ENCODE measurements around the gene TOP2A.

Gene TOP2A, protein sequence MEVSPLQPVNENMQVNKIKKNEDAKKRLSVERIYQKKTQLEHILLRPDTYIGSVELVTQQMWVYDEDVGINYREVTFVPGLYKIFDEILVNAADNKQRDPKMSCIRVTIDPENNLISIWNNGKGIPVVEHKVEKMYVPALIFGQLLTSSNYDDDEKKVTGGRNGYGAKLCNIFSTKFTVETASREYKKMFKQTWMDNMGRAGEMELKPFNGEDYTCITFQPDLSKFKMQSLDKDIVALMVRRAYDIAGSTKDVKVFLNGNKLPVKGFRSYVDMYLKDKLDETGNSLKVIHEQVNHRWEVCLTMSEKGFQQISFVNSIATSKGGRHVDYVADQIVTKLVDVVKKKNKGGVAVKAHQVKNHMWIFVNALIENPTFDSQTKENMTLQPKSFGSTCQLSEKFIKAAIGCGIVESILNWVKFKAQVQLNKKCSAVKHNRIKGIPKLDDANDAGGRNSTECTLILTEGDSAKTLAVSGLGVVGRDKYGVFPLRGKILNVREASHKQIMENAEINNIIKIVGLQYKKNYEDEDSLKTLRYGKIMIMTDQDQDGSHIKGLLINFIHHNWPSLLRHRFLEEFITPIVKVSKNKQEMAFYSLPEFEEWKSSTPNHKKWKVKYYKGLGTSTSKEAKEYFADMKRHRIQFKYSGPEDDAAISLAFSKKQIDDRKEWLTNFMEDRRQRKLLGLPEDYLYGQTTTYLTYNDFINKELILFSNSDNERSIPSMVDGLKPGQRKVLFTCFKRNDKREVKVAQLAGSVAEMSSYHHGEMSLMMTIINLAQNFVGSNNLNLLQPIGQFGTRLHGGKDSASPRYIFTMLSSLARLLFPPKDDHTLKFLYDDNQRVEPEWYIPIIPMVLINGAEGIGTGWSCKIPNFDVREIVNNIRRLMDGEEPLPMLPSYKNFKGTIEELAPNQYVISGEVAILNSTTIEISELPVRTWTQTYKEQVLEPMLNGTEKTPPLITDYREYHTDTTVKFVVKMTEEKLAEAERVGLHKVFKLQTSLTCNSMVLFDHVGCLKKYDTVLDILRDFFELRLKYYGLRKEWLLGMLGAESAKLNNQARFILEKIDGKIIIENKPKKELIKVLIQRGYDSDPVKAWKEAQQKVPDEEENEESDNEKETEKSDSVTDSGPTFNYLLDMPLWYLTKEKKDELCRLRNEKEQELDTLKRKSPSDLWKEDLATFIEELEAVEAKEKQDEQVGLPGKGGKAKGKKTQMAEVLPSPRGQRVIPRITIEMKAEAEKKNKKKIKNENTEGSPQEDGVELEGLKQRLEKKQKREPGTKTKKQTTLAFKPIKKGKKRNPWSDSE (N-terminal part only)

GRCh38 chr17:40417609-40418427 is at the start of gene TOP2A:
Gene TOP2A (minus strand): TSS chr17:40417896. CDS start chr17:40417791, 105 bp downstream.
- peak; percentile 98 for DNase-seq

GRCh38 chr17:40467281-40467867 is 49.7 kb upstream of the TOP2A start:
- DNase-seq: no peak

- DNase-seq: no peak
These were observed 48.7 kb upstream of the TOP2A start for GRCh38 chr17:40466298-40466971.

DNA sequence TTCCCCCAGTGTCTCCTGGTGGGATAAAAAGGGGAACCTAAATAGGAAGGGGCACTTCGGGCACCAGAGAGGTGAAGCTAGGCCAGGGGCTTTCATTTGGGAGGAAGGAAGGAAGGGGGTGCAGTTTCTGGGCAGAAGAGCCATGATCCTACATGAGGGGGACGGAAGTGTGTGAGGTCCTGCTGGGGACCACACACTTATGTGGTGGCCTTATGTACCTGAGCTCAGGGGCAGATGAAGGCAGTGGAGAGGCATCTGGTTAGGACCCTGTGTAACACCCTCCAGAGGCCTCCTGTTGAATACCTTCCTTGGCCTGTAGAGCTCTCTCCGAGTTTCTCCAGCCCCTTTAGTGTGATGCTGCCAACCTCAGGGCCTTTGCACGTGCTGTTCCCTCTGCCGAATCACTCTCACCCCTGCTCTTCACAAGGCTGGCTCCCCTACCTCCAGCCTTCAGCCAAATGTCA is 46.7 kb upstream of the TOP2A start:
- DNase-seq: no peak

DNA sequence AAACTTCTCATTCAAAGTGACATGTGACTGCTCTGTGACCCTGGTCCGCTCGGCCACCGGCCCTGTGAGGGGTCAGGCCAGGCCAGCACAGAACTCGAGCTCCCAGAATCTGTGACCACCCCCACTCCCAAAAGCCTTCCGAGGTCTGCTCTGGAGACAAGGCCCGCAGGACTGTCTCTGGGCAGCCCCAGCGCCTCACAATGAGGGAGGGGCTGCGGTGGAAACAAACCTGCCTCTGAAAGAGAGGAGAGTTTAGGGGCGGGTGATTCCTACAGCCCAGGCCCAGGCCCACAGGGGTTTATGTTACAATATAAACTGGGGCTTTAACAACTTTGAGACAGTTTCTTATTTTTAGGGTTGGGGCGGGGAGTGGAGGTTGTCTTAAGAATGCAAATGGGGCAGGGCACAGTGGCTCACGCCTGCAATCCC is 45.4 kb upstream of the TOP2A start:
- no peak for DNase-seq

GRCh38 chr17:40462343-40463121 is 44.8 kb upstream of the TOP2A start:
- DNase-seq: no peak

DNA sequence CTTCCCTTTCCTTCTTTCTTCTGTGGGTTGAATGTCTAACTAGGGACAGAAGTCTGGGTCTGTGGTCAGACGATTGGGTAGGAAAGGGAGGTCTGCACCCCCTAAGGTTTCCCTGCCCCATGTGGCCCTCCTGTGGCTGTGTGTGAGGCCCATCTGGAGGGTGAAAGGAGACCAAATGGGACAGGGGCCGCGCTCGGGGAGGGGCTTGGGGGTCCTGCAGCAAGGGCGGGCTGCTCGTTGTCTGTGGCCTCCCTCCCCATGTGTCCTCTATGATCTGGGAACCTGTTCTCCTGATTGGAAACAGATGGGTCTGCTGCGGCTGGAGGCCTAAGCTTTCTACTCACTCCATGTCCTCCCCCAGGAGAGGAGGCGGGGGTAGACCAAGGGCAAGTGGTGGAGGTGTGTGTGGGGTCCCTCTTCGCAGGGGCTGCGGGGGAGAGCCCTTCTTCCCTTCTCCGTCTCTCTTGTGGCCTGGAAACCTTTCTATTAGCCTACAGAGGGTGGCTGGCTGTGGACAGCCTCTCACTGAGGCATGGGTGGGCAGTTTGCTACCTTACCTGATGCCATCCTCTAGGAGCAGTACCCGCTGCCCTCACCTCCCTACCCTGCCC is 44.1 kb upstream of the TOP2A start:
- DNase-seq: no peak

- no peak for DNase-seq
These were observed 43.5 kb upstream of the TOP2A start for GRCh38 chr17:40460968-40461731.

DNA sequence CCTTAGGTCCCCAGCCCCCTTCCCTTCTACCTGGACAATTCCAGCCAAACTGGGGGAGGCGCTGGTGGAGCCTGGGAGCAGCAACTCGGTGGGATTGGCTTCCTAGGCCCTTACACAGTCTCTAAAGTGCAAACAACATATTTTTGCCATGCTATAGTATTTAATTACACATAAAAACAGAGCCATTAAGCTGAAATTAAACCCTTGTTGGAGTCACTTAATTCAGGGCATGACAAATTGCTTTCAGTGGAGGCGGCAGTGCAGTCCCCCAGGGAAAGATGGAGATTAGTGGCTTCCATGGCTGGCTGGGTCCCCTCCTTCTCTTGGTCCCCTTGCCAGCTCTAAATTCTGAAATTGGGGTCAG is 42.9 kb upstream of the TOP2A start:
- no peak for DNase-seq

DNA sequence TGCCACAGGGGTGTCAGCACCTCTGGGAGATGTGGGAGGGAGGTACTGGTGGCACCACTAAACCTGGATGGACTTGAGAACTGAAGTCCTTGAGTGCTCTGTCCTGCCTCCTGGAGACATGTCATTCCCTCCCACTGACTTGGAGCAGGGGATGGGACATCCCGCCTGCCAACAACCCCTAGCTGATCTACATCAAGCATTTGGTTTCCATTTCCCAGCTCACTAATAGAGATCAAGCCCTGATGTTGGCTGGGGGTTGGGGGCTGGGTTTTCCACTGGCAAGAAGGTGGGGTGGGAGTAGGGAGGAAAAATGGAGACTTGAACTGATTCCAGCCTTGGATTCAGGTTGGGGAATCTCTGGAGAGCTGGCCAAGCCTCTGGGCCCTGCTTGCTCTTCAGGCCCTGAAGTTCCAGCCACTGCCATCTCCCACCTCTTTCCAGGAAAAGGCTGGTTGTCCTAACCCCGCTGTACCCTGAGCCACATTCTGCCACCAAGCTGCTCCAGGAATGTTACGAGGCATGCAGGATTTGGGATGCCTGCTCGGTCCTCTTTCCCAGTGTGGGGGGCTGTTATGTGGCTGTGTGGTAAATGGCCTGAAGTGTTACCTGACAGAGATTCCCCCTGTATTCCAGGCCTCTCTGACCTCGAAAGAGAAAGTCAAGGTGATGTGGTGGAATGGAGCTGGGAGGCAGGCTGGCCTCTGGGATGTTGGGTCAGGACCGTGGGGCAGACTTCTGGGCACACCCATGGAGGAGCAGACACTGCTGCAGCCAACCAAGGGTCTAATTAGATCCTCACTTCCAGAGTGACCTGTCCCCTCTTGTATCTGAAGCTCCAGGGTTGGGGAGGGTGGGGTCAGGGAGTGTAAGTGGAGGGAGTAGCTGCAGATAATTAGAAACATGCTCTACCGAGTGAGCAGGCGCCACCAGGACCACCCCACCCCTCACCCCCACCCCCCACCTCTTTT is 42.2 kb upstream of the TOP2A start:
- DNase-seq: no peak

- no peak for DNase-seq
These were observed 41.3 kb upstream of the TOP2A start for GRCh38 chr17:40458851-40459482.

DNA sequence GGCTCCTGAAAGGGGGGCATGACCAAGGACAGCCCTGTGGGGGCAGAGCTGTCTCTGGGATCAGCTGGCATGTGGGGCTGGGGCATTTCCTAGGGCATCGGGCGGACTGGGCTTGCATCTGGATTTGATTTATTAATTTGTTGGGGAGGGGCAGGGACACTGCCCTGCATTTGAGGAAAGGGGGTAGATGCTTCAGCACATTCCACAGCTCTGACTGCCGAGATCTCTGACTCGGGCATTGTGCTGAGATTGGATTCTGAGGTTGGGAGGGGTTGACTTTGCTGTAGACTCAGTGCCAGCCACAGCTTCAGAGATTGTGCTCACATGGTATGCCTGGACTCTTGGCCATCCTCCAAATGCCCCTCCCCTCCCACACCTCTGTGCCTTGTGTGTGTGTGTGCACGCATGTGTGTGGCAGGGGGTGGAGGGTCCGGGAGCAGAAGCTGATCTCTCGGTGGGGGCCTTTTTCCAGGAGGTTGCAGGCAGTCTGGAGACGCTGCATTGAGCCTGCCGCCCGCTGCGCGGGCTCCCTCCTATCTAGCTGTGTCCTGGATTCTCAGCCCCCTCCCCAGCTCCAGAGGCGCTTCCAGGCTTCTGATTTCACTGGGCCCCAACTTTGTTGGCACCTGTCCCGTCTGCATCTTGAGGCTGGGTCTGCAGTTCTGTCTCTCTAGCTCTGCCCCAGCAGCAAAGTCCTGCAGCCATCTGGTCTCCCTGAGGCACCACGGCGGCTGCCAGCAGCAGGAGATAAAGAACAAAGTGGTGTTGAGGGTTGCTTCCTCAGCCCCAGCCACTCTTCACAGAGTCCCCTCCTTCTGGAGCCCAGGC is 40.5 kb upstream of the TOP2A start:
- DNase-seq: peak; percentile 74

GRCh38 chr17:40457369-40457768 is 39.7 kb upstream of the TOP2A start:
- no peak for DNase-seq

DNA sequence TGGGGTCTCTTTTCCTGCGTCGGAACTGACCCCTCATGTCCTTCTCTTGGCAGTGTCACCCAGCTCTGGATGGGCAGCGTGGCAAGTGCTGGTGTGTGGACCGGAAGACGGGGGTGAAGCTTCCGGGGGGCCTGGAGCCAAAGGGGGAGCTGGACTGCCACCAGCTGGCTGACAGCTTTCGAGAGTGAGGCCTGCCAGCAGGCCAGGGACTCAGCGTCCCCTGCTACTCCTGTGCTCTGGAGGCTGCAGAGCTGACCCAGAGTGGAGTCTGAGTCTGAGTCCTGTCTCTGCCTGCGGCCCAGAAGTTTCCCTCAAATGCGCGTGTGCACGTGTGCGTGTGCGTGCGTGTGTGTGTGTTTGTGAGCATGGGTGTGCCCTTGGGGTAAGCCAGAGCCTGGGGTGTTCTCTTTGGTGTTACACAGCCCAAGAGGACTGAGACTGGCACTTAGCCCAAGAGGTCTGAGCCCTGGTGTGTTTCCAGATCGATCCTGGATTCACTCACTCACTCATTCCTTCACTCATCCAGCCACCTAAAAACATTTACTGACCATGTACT is 38.8 kb upstream of the TOP2A start:
- DNase-seq: no peak

- no peak for DNase-seq
These were observed 36.9 kb upstream of the TOP2A start for GRCh38 chr17:40454613-40454995.
